ENCODE data around the gene LTBP1.

Gene LTBP1

DNA sequence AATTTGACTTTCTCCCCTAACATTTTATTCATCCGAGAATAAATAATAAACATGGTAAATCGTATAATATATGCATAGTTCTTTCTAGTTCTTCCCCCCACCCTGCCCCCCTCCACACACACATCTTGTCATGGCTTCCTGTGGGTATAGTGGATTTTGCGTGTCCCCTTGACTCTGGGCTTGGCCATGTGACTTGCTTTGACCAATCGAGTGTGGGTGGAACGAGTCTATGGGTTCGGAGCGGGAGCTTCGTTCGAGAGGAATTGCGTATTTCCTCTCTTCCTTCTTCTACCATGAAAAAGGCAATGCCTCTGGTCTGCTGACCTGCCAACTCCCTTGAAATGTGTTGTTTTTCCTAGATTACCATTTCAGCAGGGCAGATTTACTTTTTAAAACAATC lies 175.2 kb downstream of the LTBP1 start:
- no peak for DNase-seq

DNA sequence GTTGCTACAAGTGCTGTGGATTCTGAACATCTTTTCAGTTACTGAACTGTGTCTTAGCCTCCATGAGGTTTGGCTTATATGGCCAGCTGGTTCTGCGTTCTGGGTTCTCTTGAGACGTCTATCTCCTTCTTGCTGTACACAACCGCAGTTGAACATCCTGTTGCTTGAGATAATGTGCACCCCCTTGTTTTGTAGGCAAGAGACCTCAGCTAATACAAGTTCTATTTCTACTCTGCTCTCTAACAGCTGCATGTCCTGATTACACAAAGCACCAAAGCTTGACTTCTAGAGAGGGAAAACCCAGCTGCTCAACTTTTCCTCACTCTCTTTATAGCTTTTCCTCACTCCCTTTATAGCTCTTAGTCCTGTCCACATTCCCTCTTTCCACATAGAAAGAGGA lies 176.0 kb downstream of the LTBP1 start:
- DNase-seq = peak; percentile 86

DNA sequence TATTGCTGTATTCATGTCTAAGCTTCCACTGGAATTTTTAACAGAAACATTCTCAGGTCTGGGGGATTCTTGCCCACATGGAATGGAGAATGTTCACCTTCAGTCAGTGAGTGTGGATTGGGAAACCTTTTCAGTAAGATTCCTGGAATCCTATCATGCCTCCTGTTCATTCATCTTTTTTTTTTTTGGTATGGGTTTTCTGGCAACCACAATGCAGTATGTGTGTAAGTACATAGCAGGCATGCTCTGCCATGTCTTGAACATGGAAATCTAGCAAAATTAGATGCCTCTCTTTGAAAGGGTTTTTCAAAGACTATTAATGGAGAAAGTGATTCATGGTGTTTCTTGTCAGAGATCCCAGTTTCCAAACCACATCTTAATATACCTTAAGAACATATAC lies 176.5 kb downstream of the LTBP1 start:
- DNase-seq = no peak

DNA sequence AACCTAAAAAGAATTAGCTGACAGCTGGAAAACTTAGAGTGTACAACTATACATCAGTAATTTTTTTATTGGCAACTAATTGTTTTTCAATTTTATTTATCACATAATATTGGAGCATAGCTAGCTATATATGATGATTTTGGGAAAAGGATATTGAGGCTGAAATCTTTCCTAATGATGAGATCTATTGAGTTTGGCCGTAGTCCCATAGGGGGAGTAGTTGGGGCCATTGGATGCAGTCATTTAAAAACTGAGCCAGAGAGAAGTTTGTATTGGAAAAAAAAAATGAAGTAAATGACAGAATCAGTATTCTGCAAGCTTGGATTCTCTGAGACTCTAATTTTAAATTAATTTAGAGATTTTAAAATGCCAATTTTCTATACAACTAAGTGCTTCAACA lies 179.8 kb downstream of the LTBP1 start:
- no peak for DNase-seq

DNA sequence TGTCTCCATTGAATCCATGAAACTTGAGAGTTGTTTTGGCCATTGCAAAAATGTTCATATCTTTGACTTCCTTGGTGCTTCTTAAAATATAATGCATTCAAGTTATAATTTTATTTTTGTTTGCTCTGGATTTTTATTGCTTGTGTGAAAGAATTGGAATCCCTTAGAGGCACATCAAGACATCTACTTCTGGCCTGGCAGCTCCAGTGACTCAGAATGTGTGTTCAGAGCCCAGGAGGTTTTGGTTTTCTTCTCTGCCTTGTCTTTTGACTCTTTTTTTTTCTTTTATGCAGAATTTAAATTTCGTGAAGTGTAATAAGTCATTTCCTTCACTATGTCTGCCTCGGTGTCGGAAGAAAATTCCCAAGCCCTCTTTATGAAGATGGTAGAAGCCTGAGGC lies 180.2 kb downstream of the LTBP1 start:
- no peak for DNase-seq

DNA sequence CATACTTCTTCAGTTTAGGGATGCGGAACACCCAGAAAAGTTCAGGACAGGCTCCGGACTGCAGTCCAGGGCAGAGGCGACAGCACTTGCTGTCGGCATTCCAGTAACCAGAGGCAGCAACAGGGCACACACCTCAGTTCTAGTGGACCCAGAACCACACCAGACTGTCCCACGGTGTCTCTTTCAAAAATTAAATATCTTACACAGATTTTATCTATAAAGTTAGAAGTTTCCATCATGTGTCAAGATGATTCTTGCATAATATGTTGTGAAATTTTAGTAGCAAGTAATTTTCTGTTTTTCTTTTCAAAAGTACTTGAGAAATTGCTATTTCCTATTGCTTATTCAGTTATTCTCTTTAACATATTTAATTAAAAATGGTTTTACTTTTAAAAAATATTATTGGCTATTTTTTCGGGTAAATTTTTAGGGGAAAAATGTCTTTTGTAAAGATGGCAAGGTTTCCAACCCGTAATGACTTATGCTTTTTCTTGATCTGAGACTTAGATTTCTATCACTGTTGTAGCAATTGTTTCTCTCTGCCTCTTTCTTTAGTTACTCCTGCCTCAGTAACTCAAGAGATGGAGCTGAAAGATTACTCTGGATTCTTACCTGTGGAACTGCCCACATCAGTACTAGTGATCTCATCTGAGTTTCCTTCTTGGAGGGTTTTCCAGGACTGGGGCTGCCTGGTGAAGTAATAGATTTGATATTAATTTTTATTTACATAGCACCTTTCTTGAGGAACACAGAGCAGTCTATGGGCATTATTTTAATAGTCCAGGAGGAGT lies 182.7 kb downstream of the LTBP1 start:
- DNase-seq = peak; percentile 41

DNA sequence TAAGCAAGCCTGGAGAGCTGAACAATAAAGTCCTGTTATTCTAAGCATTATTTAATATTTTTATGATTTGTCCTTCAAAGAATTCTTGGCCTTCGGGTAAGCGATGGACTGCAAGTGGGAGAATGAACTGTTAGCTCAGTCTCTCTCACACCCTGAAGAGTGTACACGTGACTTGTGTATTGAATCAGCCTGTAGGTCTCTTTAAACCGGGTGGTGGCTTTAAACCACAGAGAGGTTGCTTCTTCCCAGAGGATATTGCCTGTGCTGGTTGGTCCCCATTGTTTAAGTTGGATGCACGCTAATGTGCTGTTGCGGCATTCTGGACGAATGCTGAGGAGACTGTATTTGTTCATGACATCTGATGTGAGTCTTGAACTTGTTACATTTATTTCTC lies 183.3 kb downstream of the LTBP1 start:
- no peak for DNase-seq

DNA sequence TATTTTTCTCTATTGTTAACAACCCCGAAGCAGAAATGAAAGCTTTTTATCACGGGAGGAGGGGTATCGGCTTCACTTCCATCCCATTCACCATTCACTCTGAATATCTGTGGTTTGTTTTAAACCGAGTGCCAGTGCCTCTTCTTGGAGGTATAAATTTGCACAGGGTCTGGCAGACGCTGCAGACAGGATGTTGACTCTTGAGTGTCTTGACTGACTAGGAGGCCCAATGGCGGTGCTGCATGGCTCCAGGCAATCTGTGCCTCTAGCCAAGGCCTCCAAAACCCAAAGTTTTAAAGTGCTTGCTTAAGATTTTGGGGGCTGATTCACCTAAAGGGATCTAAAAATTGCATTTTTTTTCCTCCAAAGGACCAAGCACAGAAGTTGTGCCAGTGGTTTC lies 183.8 kb downstream of the LTBP1 start:
- DNase-seq = no peak

DNA sequence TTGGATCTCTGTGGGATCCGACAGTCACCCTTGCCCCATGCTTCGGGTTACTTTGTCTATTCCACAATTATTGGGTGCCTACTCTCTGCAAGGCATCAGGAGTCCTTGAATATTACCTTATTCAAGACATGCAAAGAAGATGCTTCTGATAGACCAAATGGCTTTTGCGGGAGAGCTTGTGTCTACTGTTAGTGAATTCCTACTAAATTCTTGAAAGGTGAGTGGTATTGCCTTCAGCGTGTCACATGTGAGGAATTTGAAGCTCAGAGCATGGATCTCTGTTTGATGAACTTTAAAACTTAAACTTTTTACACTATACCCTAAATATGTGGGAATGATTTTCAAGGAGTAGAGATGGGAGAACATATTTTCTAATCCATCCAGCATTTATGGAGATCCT lies 184.4 kb downstream of the LTBP1 start:
- no peak for DNase-seq

DNA sequence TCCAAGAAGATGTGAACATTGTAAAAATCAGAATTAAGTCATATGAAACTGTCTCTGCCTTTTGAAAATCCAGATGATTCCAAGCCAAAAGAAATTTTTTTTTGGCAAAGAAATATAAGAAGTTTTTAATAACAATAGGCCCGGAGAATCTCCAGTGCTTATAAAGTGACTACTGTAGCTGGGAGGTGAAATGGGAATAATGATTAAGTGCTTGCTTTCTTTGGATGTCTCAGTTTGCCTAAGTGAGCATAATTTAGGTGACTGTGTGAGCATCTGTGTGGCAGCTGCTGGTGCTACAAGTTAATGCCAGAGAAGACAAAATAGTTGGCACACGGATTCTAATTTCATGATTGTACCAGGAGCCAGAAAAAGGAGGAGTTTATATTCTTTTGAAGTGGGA lies 185.0 kb downstream of the LTBP1 start:
- no peak for DNase-seq

DNA sequence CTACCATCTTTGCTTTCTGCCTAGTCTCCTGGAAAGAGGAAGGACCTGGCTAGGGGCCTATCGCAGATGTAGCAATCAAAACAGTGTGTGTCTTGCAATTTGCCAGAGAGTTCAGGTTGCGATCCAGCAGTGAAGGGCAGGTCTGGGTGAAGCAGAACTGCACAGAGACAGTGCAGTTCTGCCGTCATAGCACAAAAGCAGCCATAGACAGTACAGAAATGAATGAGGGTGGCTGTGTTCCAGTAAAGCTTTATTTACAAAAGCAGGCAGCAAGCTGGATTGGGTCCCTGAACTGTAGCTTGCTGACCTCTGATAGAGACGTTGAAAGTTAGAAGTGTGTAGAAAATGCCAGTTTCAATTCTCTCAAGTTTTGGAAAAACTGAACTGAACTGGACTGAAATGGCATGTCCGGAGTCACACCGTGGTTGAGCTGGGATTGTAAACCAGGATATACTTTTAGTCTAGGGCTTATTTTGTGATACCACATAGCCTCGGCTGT lies 186.8 kb downstream of the LTBP1 start:
- peak; percentile 56 for DNase-seq

DNA sequence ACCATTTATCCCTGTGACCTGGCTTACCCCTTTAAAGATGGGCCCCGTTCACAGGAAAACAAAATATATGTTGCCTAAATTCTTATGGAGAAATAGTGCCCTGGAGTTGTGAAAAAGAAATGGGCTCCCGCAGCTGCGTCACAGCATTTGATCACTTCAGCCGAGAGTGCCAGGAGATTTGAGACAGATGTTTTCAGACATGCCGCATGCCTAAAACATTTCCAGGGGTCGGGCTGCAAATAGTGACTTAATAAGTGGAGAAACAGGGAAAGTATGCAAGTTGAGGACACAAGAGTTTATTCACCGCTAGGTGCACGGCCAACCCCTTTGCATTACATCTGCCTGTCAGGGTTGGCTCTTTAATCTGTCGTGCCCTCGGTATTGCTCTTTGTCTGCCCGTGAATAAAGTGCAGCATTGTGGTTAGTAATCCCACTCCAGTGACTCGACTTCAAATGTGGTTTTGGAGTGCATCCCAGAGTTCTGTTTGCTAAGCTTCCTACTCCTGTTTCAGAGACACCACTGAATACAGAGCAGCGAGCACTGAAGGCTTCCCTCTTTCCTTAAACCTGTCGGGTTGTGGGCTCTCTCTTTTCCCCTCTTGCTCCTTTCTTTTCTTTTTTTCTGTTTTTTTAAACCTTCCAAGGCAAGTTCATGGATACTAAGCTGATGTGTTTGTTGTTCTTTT lies 187.5 kb downstream of the LTBP1 start:
- DNase-seq = no peak

DNA sequence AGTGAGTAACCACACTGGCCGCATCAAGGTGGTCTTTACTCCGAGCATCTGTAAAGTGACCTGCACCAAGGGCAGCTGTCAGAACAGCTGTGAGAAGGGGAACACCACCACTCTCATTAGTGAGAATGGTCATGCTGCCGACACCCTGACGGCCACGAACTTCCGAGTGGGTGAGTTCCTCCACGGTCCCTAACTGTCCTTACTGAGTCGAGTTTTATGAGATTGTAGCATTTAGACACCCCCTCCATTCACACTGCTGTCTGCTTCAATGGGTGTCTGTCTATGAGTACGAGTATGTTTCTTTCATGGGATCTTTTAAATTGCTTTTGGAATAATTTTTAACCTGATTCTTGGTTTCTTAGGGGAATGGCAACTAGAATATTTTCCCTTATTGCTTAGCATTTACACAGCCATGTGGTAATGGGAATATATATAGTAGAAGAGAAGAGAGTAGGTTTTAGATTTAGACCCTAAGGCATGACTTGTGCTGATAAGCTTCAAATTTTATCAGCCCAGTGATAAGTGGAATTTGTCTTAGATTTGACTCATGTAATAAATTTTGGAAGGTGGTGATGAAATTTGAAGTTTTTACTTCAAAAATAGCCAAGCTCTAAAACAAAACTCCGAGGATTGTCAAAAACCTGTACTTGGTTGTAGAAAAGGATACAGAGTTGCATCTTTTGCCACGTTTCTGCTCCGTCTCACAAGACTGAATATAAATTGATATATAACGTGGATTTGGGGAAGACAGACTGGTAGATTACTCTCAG lies 188.2 kb downstream of the LTBP1 start:
- DNase-seq = no peak

DNA sequence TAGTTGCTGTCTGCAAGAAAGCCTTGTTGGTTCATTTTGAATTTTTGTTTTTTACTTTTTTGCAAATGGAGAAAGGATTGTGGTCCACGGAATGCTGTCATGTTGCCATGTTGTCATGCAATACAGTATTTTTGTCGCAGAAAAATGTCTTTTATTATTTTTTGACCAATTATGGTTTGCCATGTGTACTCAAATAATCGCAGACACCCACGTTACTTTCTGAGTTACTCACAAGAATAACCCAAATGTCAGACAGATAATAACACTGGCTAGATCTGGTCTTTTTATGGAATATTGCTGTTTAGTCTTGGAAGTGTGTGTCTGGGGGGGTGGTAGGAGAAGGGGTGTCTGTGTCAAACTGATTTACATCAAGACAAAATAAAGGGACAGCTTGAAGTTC lies 188.9 kb downstream of the LTBP1 start:
- no peak for DNase-seq

DNA sequence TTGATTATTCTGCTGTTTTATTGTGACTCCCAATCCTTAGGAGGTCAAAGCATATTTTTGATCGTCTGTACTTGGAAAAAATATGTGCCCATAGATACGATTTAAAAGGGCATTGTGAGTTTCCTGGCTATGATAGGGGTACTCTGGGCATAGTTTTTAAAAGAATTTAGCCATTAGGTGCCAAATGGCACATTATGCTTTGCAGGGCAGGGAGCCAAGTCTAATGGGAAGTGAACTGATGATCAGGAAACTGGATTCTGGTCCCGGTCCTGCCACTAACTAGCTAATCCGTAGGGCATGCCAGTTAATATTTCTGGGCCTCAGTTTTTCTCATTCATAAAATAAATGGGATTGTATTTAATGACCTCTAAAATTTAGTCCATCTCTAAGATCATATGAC lies 189.3 kb downstream of the LTBP1 start:
- no peak for DNase-seq

DNA sequence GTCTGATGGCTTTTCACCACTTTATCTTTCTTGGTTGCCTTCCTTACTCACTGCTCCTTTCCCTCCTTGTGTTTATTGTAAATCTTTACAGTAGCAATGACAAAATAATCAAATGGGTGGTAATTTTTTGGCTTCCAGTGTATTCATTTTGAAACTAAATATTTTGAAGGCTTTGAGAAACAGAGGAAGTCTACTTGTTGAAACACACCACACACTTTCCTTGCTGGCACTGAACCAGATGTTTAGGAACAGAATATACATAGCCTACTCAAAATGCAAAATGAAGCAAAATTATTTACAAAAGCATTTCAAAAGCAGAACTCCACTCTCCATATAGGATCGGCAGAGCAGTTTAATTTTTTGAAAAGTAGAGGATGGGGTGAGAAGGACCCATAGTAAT lies 189.8 kb downstream of the LTBP1 start:
- peak; percentile 35 for DNase-seq

DNA sequence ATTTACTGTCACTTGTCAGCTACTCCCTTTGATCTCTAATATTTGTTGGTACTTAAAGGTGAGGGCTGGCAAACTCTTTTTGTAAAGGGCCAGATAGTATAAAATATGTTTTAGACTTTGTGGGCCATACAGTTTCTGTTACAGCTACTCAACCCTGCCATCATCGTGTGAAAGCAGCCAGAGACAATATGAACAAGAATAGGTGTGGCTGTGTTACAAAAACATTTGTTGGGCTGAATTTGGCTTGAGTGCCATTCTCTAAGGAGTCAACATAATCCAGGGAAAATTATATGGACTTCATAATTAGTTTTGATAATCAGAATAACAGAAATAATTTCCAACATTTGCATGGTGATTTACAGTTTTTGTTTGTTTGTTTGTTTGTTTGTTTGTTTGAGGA lies 190.6 kb downstream of the LTBP1 start:
- no peak for DNase-seq

DNA sequence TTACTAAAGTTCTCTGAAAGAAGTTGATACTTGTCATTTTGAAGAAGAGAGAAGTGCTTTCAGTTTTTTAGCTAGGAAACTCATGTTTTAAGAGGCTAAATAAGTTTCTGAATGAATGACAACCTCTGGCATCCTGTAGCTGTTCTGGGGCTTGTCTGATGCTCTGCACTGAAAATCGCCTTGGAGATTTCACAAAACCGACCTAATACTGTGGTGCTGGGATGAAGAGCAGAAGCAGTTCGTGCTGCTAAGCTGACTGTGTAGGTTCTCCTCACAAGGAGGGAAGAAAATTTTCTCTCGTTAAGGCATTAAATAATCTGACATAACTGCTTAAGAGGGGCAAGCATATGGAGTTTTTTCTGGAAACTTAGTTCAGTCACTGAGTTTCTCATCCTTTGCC lies 193.2 kb downstream of the LTBP1 start:
- no peak for DNase-seq

DNA sequence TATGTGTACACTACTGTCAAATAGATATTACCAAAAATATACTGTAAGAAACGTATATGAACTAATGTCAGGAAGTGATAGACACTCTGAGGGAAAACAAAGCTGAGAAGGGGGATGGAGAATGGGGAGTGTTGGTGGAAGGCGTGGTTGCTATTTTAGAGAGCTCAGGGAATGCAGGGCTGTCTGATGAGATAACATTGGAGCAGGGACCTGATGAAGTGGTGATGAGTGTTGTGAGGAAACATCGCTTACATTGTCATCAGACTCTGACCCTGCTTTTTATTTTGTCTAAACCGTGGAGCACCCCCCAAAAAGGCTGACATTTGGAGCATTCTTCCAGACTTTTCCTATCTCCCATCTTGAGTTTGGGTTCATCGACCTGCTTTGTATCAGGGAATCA lies 194.7 kb downstream of the LTBP1 start:
- DNase-seq = peak; percentile 28

DNA sequence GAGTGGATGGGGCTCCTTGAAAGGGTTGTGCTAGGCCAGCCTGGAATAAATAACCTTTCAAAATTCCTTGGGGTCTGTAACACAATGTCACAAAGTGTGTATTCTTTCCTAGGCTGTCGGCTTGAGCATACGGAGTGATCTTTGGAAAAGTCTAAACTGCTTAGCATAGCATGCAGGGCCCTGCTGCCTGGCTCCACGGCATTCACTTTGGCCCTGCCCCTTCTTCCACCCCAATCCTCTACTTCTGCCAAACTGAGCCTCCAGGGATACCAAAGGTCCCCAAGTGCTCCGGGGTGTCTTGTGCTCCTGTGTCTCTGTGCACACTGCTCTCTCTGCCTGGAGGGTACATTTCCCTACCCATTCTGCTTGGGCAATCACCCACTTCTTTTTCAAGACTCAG lies 196.1 kb downstream of the LTBP1 start:
- no peak for DNase-seq

DNA sequence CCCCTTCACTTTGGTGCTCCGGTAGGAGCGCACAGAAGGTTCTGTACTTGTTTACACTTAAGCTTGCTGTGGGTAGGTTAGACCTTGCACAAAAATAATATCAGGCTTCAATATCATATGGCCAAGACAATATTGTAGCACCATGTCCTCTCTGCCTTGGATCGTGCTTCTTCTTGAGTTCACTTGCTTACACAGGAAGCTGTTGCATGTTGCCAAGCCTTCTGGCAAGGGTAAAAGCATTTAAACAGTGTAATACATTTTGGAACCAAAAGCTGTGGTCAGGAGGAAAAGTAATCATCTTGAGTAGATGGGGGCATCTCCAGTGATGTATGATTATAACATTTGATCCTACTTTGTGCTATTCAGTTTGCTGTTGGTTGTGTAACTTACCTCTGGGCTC lies 197.5 kb downstream of the LTBP1 start:
- no peak for DNase-seq

DNA sequence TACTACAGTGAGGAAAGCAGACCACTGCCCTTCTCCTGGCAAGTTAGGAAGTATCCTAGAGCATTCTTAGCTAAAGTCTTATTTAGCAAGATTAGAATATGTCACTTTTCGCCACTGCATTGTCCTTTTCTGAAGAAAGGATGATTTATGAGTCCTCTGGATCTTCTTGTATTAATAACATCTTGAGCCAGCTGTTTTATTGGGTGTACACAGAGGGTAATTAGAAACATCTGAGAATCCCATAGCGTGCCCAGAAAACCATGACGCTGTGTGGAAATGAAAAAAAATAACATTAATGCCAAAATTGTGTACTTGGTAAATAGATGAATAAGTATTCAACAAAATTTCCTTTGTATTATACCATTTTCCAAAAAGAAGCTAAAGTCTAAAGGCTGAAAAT lies 198.7 kb downstream of the LTBP1 start:
- DNase-seq = no peak

DNA sequence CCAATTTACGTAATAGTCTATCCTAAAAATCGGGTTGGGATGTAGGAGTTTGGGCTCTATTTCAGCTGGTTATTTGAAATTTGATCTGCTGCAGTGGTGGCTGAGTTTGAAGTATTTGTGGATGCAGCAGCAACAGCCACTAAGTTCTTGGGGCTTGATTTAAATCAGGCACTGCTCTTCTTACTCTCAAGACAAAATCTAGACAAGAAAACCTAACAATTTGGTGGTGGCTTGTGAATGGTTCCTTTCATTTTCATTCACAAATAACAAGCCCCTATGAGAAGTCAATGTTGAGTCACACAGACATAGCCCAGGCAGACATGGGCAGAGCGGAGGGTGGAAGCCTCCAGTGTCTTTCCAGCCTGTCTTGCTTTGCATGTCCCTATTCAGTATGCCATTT lies 199.3 kb downstream of the LTBP1 start:
- DNase-seq = no peak

DNA sequence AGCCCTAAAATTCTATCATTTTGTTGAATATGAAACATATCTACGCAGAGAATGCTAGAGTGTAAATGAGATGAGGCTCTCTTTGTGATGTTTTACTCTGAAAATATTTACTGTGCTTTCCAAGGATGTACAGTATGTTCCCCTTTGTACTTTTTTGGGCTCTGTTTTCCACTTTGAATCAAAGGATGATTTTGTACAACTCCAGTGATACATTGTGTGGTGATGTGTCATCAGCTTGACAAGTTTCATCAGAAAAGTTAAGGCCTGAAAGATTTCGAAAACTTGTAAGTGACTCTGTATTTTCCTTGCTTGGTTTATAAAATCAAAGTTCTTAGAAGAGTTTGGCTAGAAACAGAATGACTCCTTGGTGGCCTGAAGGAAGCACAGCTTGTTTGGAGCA lies 206.3 kb downstream of the LTBP1 start:
- DNase-seq = no peak
